SKM-1 treated with dmso at 0.1 percent for 144 hours (cell line): Measurements from ENCODE around the gene NLGN3.

Experiments
- DNase-seq: peaks from one replicate; lab custom pipeline; 2025; ENCODE audit not compliant: unreplicated experiment; lab: John Stamatoyannopoulos, UW

Gene NLGN3

GRCh38 chrX:71210816-71211215 lies 66.2 kb downstream of the NLGN3 start:
- DNase-seq: no peak

DNA sequence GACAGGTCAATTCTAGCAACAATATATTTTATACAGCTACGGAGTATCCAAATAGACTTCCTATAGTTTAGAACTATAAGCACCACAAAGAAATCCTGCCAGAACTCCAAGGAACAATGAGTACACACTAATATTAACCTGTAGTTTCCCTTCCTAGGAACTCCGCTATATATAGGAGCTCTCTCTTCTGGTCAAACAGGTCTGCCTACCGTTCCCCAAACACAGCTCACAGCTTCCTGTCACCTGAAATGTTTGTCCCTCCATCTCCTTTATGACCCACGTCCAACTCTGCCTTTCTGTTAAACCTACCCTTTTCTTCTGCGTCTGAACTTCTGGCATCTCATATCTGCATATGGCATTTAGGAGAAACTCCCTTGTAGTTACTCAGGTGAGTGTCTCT lies 67.9 kb downstream of the NLGN3 start:
- DNase-seq: no peak

GRCh38 chrX:71214152-71214551 lies 69.5 kb downstream of the NLGN3 start:
- DNase-seq: no peak

DNA sequence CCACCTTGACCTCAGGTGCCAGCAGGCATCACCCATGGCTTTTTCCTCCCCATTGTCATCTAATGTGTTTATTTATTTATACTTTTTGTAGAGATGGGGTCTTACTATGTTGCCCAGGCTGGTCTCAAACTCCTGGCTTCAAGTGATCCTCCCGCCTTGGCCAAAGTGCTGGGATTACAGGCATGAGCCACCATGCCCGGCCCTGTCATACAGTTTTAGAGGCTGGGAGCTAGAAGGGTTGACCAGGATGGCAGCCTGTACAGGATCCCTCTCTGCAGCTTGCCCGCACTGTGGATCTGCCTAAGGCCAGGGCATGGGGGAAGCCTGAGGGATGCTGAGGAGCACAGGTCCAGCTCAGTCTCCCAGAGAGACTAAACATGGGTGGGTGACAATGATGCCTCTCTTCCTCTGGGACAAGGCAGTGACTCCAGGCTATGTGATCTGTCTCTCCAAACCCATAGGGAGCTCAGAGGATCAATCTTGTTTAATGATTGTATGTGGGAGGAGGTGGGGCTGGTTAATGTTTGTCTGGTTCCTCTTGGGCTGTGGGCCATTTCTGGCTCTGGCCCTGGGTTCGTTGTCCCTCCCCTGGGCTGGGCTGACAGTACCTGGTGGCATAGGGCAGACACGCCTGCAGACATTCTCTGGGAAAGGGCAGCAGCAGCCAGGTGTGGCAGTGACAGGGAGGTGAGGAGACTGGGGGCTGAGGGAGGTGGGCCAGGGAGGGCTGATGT lies 70.1 kb downstream of the NLGN3 start:
- DNase-seq: no peak

GRCh38 chrX:71215338-71215912 lies 70.8 kb downstream of the NLGN3 start:
- no peak for DNase-seq

- DNase-seq: no peak
Observed at GRCh38 chrX:71216485-71216884, 71.8 kb downstream of the NLGN3 start.

DNA sequence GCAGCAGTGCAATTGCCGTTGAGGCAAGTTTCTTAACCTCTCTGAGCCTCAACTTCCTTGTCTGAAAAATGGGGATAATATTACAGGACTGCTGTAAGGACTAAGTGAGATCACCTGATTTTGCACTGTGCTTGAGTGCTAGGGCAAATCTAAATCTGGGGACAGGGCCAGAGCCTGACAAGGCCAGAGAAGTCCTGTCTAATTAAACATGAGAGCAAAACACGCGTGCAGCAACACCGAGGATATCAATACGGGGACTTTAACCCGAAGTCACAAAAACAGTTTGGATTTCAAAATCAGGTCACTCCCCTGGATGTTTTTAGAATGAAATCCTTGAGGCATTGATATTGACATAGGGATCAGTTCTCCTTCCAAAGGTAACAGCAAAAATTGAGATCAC lies 72.7 kb downstream of the NLGN3 start:
- no peak for DNase-seq
